T-helper 2 cell treated with Interferon-gamma antibody and Interleukin-4, amounts not matched to agents 5 μg/mL and 100 μg/mL, for 36 hours (primary cell): ENCODE results near the gene IFT57.

Source experiments
- DNase-seq: peaks from one replicate; pipeline ENCODE4 v3.0.0; 2021; ENCODE audit warnings: low spot score
- H3K27ac Mint-ChIP-seq: one replicate; pipeline ENCODE4 v1.8.0; 2021; ENCODE audit warnings: mild to moderate bottlenecking, mixed read lengths
- H3K27me3 Mint-ChIP-seq: one replicate; pipeline ENCODE4 v1.8.0; 2021; ENCODE audit warnings: low read depth, mixed read lengths
- H3K36me3 Mint-ChIP-seq: one replicate; pipeline ENCODE4 v1.8.0; 2021; ENCODE audit warnings: low read depth, mixed read lengths
- H3K4me1 Mint-ChIP-seq: one replicate; pipeline ENCODE4 v1.8.0; 2021; ENCODE audit warnings: low read depth, mixed read lengths
- H3K4me3 Mint-ChIP-seq: one replicate; pipeline ENCODE4 v1.8.0; 2022; ENCODE audit warnings: mild to moderate bottlenecking, moderate library complexity, mixed read lengths
- H3K9me3 Mint-ChIP-seq: one replicate; pipeline ENCODE4 v1.8.0; 2021; ENCODE audit warnings: mixed read lengths

Gene IFT57

DNA sequence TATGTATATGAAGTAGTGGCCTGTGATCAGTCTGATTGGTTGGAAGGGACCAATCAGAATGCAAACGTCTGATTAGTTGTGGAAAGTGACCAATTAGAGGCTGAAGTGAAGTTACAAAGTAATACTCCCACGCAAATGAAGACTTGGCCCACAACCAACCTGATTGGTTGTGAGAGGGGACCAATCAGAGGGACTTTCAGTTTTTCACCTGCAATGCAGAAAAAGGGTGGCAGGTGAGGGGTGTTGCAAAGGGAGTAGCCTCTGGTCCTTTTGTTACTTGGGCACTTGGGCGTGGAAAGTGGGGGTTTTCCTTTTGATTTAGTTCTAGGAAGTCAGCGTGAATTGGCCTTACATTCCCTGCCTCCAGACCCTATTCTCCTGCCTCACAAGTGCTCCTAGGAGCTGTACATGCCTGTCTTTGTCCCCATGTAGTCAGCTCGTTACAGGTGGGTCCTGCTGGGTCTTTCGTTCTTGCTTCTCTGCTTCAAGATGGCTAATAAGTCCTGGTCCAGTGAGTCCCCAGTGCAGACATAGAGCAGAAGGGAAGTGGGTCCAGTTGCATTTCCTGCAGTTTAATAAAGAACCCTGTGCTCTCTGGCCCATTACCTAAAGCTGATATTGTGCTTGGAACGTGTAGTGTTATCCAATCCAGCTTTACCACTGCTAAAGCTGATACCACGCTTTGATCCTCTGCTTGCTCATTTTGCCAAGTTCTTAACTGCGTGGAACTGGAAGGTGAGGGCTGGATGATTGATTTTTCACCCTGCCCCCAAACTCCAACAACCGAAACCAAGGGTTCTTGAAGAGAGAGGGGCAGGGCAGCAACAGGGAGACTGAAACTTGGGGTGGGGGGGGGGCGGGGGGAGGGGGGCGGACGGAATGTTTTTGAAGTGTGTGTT, 85.4 kb downstream of the IFT57 start:
- no peaks in the 10 kb centered on the region for H3K27me3 Mint-ChIP-seq
- H3K4me1 Mint-ChIP-seq: peaks cover 36% of the 10 kb centered on the region
- peaks cover 63% of the 10 kb centered on the region for H3K36me3 Mint-ChIP-seq
- H3K27ac Mint-ChIP-seq: no peak overlapping the region
- no peak for DNase-seq
- H3K4me3 Mint-ChIP-seq: no peak overlapping the region
- no peaks in the 10 kb centered on the region for H3K9me3 Mint-ChIP-seq

DNA sequence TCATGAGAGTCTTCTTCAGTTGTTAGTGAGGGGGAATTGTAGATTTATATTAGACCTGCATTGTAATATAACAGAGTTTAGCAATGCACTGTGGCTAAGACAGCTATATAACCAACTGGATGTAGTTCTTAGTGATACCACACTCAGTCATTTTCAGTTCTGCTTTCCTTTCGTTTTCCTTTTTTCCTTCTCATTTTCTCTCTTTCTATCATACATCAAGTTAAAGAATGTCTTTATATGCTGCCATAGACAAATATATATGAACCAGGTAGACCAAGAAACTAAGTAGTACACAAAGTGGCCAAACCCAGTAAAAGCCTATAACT, 87.7 kb downstream of the IFT57 start:
- peak overlapping the region; percentile 75 for H3K4me3 Mint-ChIP-seq
- H3K27me3 Mint-ChIP-seq: no peaks in the 10 kb centered on the region
- peak overlapping the region; percentile 83 for H3K27ac Mint-ChIP-seq
- no peaks in the 10 kb centered on the region for H3K9me3 Mint-ChIP-seq
- peaks cover 55% of the 10 kb centered on the region for H3K4me1 Mint-ChIP-seq
- DNase-seq: no peak
- H3K36me3 Mint-ChIP-seq: peaks cover 69% of the 10 kb centered on the region

DNA sequence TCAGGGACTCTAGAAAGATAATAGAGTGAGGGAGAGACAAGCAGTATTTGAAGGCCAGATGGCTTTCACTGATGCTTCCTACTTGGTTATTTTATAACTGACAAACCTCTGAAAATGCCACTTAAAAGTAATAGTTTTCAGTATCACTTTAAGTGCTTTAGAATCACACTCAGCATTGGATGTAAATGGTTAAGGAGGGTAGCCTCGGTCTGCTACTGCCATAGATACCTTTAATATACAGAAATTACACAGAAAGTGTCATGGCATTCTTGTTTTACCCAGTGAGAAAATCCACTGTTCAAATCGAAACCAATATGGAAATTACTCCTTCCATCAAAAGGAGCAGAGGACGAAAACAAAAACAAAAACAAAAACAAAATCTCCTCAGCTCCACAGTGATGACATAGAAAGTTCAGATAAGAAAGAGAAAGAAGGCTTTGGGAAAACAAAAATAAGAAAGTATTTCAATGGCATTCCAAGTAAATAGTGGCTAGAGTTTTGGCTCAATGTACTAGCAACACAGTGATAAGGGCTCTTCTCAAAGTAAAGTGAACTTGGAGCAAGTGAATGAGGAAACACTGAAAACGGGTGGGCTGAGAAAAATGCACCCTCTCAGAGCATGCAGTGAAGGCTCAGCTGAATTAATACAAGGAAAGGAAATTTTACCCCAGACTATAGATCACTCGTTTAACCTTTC, 88.2 kb downstream of the IFT57 start:
- no peak for DNase-seq
- peaks cover 70% of the 10 kb centered on the region for H3K36me3 Mint-ChIP-seq
- peaks cover 5% of the 10 kb centered on the region for H3K9me3 Mint-ChIP-seq
- H3K27ac Mint-ChIP-seq: peak overlapping the region; percentile 83
- peak overlapping the region; percentile 75 for H3K4me3 Mint-ChIP-seq
- peaks cover 59% of the 10 kb centered on the region for H3K4me1 Mint-ChIP-seq
- H3K27me3 Mint-ChIP-seq: no peaks in the 10 kb centered on the region

DNA sequence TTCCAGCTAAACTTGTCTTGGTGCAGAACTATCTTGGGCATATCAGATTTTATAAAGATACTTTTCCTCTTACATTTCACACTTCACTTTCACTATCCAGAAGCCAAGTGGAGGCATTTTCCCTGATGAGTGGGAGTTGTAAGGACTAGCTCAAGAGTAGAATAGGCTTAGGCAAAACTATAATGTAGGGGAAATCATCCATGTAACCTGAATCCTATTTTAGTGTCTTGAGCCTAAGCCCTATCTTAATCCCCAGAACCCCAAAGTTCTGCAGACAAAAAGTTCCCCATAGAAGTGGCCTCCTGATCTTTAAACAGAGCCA, 89.2 kb downstream of the IFT57 start:
- peak overlapping the region; percentile 48 for H3K27ac Mint-ChIP-seq
- H3K9me3 Mint-ChIP-seq: peaks cover 15% of the 10 kb centered on the region
- peaks cover 68% of the 10 kb centered on the region for H3K4me1 Mint-ChIP-seq
- H3K36me3 Mint-ChIP-seq: peaks cover 74% of the 10 kb centered on the region
- peak overlapping the region; percentile 75 for H3K4me3 Mint-ChIP-seq
- DNase-seq: no peak
- H3K27me3 Mint-ChIP-seq: no peaks in the 10 kb centered on the region

DNA sequence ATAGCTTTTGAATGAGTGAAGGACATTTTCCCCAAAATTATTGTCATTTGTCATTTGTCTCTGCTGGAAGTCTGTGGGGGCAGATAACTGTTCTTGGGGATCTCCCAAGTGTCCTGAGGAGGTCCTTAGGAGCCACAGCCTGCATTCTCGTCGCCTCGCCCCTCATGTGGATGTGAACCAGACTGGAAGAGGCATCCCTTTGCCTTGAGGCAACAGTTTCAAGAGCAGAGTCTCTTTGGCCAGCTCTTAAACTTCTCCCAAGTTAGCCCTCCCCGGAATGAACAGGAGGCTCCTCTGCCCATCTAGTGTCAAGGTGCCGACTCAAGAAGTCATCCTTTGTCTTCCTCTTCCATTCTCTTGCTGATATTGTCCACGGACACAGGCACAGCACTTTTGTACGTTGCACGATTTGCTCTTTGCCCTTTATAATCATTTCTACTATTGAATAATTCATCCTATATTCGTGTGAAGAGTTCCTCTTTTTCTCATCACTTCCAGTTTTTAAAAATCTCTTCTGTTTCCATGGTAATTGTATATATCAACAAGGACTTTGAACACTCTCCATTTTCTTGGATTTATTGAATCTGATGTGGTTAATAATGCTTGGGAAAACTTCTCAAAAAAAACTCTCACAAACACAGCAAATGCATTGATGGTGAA, 90.6 kb downstream of the IFT57 start:
- Mint-ChIP-seq H3K9me3 (peaks cover 18% of the 10 kb centered on the region), H3K36me3 (peaks cover 68% of the 10 kb centered on the region), H3K4me1 (peaks cover 74% of the 10 kb centered on the region), H3K27ac (peak overlapping the region; percentile 6), H3K27me3 (no peaks in the 10 kb centered on the region), H3K4me3 (peak overlapping the region; percentile 75)
- DNase-seq: no peak

DNA sequence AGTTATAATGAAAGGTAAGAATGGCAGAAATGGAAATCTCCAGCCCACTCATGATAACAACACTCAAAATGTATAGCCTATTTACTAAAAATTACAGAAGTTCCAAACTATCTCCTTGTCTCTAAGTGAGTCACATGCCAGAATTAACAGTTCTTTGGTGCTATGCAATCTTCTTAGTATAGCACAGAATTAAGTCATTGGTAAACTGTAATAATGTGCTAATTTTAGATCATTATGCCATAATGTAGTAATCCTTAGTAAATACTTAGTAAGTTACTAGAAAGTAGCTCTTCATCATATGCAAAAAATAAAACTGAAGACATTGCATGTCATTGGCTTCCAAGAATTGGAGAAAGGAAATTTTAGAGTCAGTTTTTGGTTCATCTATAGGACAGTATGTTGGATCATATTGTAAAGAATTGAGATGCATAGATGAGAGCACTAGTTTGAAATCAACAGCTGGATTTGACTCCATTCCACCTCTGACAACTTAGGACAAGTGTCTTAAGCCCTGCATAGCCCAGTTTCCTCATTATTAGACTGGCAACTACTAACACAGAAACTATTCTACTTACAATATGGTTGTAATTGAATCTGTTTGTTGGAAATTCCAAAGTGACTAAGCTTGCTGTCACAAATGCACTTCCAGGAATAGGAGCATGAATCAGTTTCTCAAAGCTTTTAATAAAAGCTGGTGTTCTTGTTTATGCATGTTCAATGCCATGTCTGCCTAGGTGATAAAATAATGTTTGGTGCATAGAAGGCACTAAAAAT, 91.3 kb downstream of the IFT57 start:
- peak overlapping the region; percentile 23 for H3K4me3 Mint-ChIP-seq
- DNase-seq: no peak
- peaks cover 18% of the 10 kb centered on the region for H3K9me3 Mint-ChIP-seq
- peak overlapping the region; percentile 48 for H3K27ac Mint-ChIP-seq
- H3K27me3 Mint-ChIP-seq: no peaks in the 10 kb centered on the region
- peaks cover 65% of the 10 kb centered on the region for H3K36me3 Mint-ChIP-seq
- H3K4me1 Mint-ChIP-seq: peaks cover 77% of the 10 kb centered on the region

DNA sequence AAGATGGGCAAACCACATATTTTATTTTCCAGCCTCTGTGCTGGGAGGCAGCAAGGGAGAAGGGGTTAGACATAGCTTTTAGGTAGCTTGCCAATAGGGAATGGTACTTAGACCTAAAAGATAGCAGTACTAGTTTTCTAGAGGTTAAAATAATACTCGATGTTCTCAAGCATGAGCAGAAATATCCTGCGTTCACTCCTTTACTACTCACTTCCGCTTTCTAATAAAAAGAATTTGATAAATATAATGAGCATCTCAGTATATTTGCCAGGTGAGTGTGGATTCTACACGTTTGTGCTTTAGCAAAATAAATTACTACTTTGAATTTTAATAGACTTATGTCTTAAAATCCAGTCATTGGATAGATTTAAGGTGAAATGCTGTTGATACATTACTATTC, 92.0 kb downstream of the IFT57 start:
- Mint-ChIP-seq H3K27me3 (no peaks in the 10 kb centered on the region), H3K4me3 (no peak overlapping the region), H3K27ac (no peak overlapping the region), H3K9me3 (peaks cover 18% of the 10 kb centered on the region), H3K36me3 (peaks cover 61% of the 10 kb centered on the region), H3K4me1 (peaks cover 75% of the 10 kb centered on the region)
- DNase-seq: no peak

DNA sequence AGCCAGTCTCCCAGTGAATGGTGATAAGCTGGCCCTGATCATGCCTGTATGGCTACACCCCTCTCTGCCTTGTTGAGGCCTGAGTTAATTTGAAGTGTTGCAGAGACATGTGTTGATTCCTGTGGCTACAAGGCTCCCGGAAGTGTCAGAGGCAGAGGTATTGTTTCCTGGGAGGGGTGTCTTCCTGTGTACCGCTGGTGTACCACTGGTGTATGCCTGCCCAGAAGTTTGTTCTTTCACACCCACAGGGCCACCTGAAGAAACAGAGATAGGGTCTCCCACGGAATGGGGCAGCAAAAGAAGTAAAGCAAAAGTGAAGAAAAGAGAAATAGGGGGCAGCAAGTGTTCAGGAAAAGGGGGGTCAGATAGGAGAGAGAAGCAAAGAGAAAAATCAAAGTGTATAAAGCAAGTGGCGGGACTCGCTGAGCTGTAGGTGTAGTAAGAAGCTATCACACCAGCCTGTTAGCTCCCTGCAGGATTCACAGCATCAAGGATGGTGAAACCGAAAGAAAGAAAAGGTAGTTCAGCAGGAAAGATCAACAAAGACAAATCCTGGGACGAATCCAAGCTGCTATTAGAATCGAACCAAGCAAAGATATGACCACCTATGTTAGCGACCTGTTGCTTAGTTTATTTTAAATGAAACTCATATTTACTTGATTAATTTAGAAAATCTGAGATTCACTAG, 94.8 kb downstream of the IFT57 start:
- peak; percentile 56 for DNase-seq
- H3K4me1 Mint-ChIP-seq: peaks cover 67% of the 10 kb centered on the region

DNA sequence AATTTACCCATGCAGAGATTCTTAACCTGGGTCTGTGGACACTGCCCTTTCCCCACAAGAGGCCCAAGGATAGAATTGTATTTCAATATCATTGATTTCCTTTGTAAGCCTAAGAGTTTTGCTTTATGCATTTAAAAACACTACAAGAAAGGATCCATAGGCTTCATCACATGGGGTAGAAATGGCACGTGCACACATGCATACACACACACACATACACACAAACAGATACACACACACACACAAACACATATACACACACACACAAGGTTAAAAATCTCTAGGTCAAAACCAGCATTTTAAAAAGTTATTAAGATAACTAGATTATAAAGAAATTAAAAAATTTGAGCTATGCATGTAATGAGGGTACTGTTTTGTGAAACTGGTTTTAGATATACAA, 95.9 kb downstream of the IFT57 start:
- peaks cover 58% of the 10 kb centered on the region for H3K4me1 Mint-ChIP-seq
- peak overlapping the region; percentile 89 for H3K27ac Mint-ChIP-seq
- H3K27me3 Mint-ChIP-seq: no peaks in the 10 kb centered on the region
- peaks cover 18% of the 10 kb centered on the region for H3K9me3 Mint-ChIP-seq
- H3K36me3 Mint-ChIP-seq: peaks cover 40% of the 10 kb centered on the region
- H3K4me3 Mint-ChIP-seq: peak overlapping the region; percentile 86
- no peak for DNase-seq

More for the DNA sequence above, 94.8 kb downstream of the IFT57 start:
- Mint-ChIP-seq H3K27ac (peak overlapping the region; percentile 97), H3K27me3 (no peaks in the 10 kb centered on the region), H3K9me3 (peaks cover 18% of the 10 kb centered on the region), H3K36me3 (peaks cover 47% of the 10 kb centered on the region), H3K4me3 (peak overlapping the region; percentile 87)

DNA sequence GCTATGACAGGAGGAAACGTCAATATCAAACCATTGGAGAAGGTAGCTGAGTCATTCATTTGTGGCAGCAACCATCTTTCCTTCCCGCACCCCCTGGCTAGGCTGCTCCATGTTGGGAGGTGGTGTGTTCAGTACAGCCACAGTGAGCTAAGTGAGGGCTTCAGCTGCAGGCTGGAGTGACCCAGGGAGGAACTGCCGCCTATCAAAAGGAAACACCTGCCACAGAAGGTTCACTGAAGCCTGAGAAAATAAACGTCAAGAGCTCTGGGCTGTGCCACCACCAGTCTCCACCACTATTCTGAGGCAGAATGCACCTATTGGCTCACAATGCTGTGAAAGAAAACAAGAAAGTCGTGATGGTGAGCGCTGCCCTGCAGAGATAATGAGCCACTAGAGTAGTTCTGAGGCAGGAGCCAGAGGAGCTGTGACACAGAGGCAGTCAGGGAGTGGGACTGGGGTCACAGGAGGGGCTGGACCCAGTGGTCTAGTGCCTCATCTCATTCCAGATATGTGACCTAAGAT, 96.6 kb downstream of the IFT57 start:
- peaks cover 53% of the 10 kb centered on the region for H3K4me1 Mint-ChIP-seq
- peak overlapping the region; percentile 86 for H3K4me3 Mint-ChIP-seq
- H3K27ac Mint-ChIP-seq: peak overlapping the region; percentile 89
- peaks cover 18% of the 10 kb centered on the region for H3K9me3 Mint-ChIP-seq
- no peaks in the 10 kb centered on the region for H3K27me3 Mint-ChIP-seq
- H3K36me3 Mint-ChIP-seq: peaks cover 33% of the 10 kb centered on the region
- DNase-seq: peak; percentile 54

DNA sequence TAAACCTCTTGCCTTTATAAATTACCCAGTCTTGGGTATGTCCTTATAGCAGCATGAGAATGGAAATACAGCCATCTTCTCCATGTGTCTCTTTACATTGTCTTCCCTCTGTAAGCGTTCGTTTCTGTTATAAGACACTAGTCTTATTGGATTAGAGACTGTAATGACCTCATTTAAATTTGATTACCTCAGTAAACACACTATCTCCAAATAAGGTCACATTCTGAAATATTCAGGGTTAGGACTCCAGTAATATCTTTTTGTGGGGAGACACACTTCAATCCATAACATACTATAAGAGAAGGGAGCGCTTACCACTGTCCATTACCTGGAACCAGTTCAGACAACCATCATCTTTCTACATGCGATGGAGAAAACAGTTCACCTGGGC, 97.1 kb downstream of the IFT57 start:
- DNase-seq: no peak
- peaks cover 49% of the 10 kb centered on the region for H3K4me1 Mint-ChIP-seq
- peaks cover 31% of the 10 kb centered on the region for H3K36me3 Mint-ChIP-seq
- no peaks in the 10 kb centered on the region for H3K27me3 Mint-ChIP-seq
- H3K9me3 Mint-ChIP-seq: peaks cover 18% of the 10 kb centered on the region
- H3K4me3 Mint-ChIP-seq: peak overlapping the region; percentile 86
- H3K27ac Mint-ChIP-seq: peak overlapping the region; percentile 89

DNA sequence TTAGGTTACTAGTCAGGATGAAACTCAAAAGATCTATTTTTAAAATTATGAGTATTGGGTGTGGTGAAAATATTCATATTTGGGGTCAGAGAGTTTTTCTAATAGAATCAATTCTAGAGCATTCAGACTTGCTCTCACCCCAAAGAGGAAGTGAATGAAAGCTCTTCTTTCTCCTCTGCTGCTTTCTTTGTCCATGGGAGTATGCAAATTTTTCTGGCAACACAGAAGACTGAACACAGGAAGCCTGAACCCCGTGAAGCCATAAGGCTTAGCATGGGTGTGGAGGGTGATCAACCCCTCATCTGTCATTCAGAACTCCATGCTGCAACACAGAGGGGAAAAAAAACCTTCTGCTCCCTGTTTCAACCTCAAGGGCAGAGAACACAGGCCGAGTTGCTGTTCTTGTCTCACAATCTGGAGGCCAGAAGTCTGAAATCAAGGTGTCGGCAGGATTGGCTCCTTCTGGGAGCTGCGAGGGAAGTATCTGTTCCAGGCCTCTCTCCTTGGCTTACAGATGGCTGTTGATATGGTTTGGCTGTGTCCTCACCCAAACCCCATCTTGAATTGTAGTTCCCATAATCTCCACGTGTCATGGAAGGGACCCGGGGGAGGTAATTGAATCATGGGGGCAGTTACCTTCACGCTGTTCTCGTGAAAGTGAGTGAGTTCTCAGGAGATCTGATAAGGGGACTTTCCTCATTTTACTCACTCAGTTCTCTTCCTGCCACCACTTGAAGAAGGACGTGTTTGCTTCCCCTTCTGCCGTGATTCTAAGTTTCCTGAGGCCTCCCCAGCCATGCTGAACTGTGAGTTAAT, 97.7 kb downstream of the IFT57 start:
- Mint-ChIP-seq H3K27me3 (no peaks in the 10 kb centered on the region), H3K9me3 (peaks cover 18% of the 10 kb centered on the region), H3K4me1 (peaks cover 49% of the 10 kb centered on the region), H3K27ac (peak overlapping the region; percentile 89), H3K36me3 (peaks cover 27% of the 10 kb centered on the region), H3K4me3 (peak overlapping the region; percentile 86)
- DNase-seq: peak; percentile 82
